ENCODE measurements around the gene TIE1.

TIE1 gene

GRCh38 chr1:43273708-43274107 is 27.1 kb upstream of the TIE1 start:
- Histone ChIP-seq H3K36me3 (ENCODE audit: control insufficient read depth in 2 of 2, insufficient read depth in 2 of 2, low read length in 2 of 2) (no peaks in the 10 kb centered on the region), H3K4me1 (ENCODE audit: control insufficient read depth in 2 of 2, insufficient read depth in 2 of 2, low read length in 2 of 2) (peaks cover 16 to 41% of the 10 kb centered on the region in 2 donors), H3K27ac (ENCODE audit: low read depth in 2 of 2, low read length in 2 of 2) (peak overlapping the region in 1 of 2 donors; percentile 58), H3K9me3 (ENCODE audit: control insufficient read depth in 2 of 2, low read length in 2 of 2) (no peaks in the 10 kb centered on the region), H3K27me3 (ENCODE audit: control insufficient read depth in 2 of 2, insufficient read depth in 2 of 2, low read length in 2 of 2) (no peaks in the 10 kb centered on the region), H3K9ac (ENCODE audit: low read depth in 1 of 2, low read length in 2 of 2) (no peak overlapping the region), H3K4me3 (ENCODE audit: low read length in 2 of 2) (no peak overlapping the region)

GRCh38 chr1:43274125-43274803 is 26.5 kb upstream of the TIE1 start:
- no peaks in the 10 kb centered on the region for H3K27me3 ChIP-seq (ENCODE audit: control insufficient read depth in 2 of 2, insufficient read depth in 2 of 2, low read length in 2 of 2)
- peak overlapping the region; percentile 56 to 58 for H3K27ac ChIP-seq (ENCODE audit: low read depth in 2 of 2, low read length in 2 of 2)
- peaks cover 14 to 40% of the 10 kb centered on the region in 2 donors for H3K4me1 ChIP-seq (ENCODE audit: control insufficient read depth in 2 of 2, insufficient read depth in 2 of 2, low read length in 2 of 2)
- H3K9ac ChIP-seq (ENCODE audit: low read depth in 1 of 2, low read length in 2 of 2), result peak overlapping the region in 1 of 2 donors; percentile 17
- no peak overlapping the region for H3K4me3 ChIP-seq (ENCODE audit: low read length in 2 of 2)
- H3K36me3 ChIP-seq (ENCODE audit: control insufficient read depth in 2 of 2, insufficient read depth in 2 of 2, low read length in 2 of 2), result peaks cover under 1 to 1% of the 10 kb centered on the region in 2 donors
- H3K9me3 ChIP-seq (ENCODE audit: control insufficient read depth in 2 of 2, low read length in 2 of 2), result no peaks in the 10 kb centered on the region

GRCh38 chr1:43274804-43275180 is 26.0 kb upstream of the TIE1 start:
- no peak overlapping the region for H3K4me3 ChIP-seq (ENCODE audit: low read length in 2 of 2)
- H3K9ac ChIP-seq (ENCODE audit: low read depth in 1 of 2, low read length in 2 of 2), result no peak overlapping the region
- peak overlapping the region; percentile 56 to 58 for H3K27ac ChIP-seq (ENCODE audit: low read depth in 2 of 2, low read length in 2 of 2)

DNA sequence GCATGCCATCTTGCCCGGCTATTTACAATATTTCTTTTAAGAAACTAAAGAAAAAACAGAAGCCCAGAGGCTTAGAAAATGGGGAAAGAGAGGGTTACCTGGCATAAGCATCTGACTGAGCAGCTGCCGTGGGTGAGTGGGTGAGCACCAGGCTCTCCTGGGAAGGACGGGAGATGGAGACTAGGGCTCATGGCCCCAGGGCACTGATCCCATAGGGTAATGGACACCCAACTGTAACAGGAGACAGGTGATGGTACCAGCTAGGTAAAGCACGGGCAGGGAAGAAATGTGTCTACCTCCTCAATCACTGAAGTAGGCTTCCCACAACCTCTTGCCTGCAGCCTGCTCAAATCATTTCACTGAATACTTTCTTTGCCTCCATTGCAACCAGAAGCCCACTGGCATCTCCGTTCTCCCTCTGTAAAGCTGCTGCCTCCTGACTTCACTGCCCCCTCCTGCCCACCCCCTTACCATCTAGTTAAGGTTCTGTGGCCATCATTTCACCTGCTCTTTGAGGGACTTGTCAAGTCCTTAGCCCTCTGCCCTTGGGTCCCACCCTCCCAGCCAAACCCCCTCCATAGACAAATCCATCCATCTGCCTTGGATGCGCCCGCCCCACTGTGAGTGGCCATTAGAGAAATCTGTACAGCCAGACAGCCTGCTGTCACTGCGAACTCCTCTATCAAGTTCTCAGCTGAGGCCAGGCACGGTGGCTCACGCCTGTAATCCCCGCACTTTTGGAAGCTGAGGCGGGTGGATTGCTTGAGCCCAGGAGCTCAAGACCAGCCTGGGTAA is 24.8 kb upstream of the TIE1 start:
- H3K27me3 ChIP-seq (ENCODE audit: control insufficient read depth in 2 of 2, insufficient read depth in 2 of 2, low read length in 2 of 2), result no peaks in the 10 kb centered on the region
- no peak overlapping the region for H3K27ac ChIP-seq (ENCODE audit: low read depth in 2 of 2, low read length in 2 of 2)
- peaks cover 6 to 10% of the 10 kb centered on the region in 2 donors for H3K36me3 ChIP-seq (ENCODE audit: control insufficient read depth in 2 of 2, insufficient read depth in 2 of 2, low read length in 2 of 2)
- no peak overlapping the region for H3K9ac ChIP-seq (ENCODE audit: low read depth in 1 of 2, low read length in 2 of 2)
- no peaks in the 10 kb centered on the region for H3K9me3 ChIP-seq (ENCODE audit: control insufficient read depth in 2 of 2, low read length in 2 of 2)
- H3K4me3 ChIP-seq (ENCODE audit: low read length in 2 of 2), result no peak overlapping the region
- peaks cover 8 to 25% of the 10 kb centered on the region in 2 donors for H3K4me1 ChIP-seq (ENCODE audit: control insufficient read depth in 2 of 2, insufficient read depth in 2 of 2, low read length in 2 of 2)

More at GRCh38 chr1:43274804-43275180, 26.0 kb upstream of the TIE1 start:
- H3K9me3 ChIP-seq (ENCODE audit: control insufficient read depth in 2 of 2, low read length in 2 of 2), result no peaks in the 10 kb centered on the region
- H3K4me1 ChIP-seq (ENCODE audit: control insufficient read depth in 2 of 2, insufficient read depth in 2 of 2, low read length in 2 of 2), result peaks cover 11 to 35% of the 10 kb centered on the region in 2 donors
- no peaks in the 10 kb centered on the region for H3K27me3 ChIP-seq (ENCODE audit: control insufficient read depth in 2 of 2, insufficient read depth in 2 of 2, low read length in 2 of 2)
- peaks cover 3 to 5% of the 10 kb centered on the region in 2 donors for H3K36me3 ChIP-seq (ENCODE audit: control insufficient read depth in 2 of 2, insufficient read depth in 2 of 2, low read length in 2 of 2)

DNA sequence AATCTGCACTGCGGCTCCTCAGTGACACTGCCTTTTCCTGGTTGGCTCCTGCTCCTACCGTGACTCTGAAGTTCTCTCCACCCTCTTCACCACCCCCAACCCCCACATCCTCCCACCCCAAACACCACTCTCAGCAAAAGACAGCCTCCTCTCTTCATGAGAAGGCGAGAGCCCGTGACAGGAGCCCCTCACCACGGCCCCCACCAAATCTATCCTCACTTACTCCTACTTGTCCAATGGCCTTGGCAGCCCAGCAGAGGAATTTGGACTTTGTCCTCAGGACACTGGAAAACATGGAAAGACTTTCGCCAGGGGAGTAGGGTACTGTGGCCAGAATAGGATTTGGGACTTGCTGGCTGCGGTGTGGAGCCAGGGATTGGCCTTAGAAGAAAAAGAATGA is 24.1 kb upstream of the TIE1 start:
- Histone ChIP-seq H3K36me3 (ENCODE audit: control insufficient read depth in 2 of 2, insufficient read depth in 2 of 2, low read length in 2 of 2) (peaks cover 6 to 10% of the 10 kb centered on the region in 2 donors), H3K27ac (ENCODE audit: low read depth in 2 of 2, low read length in 2 of 2) (no peak overlapping the region), H3K9ac (ENCODE audit: low read depth in 1 of 2, low read length in 2 of 2) (no peak overlapping the region), H3K27me3 (ENCODE audit: control insufficient read depth in 2 of 2, insufficient read depth in 2 of 2, low read length in 2 of 2) (no peaks in the 10 kb centered on the region), H3K4me3 (ENCODE audit: low read length in 2 of 2) (no peak overlapping the region), H3K9me3 (ENCODE audit: control insufficient read depth in 2 of 2, low read length in 2 of 2) (no peaks in the 10 kb centered on the region), H3K4me1 (ENCODE audit: control insufficient read depth in 2 of 2, insufficient read depth in 2 of 2, low read length in 2 of 2) (peaks cover 6 to 21% of the 10 kb centered on the region in 2 donors)

DNA sequence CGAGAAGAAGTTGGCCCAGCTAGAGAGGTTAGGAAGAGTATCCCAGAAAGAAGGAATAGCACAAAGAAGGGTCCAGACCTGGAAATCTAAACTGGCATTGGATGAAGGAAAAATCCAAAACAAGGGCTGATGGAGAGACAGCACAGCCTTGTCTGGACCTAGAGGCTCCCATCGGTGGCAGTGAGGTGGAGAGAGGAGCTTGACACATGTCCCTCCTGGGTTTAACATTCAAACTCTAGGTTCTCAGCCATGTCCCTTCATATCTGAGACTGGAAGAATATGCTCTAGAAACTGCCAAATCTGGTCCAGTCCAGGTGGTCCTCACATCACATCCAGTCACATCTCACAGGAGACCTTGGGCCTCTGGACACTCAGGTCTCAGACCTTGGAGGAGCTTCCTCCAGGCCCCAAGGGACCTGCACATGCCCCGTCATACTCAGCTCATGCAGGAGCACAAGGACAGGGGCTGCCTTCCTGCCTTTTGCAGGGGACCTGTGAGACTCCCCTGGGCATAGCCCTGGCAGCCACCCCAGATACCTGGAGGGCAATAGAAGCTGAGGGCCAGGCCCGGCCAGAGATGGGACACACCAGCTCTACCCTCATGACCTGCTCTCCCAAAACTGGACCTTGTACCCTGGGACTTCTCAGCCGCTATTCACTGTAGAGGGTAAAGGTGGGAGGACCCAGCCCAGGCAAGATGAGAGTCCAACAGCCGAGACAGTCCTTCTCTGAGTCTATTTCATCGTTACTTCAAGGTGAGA is 23.5 kb upstream of the TIE1 start:
- Histone ChIP-seq H3K4me1 (ENCODE audit: control insufficient read depth in 2 of 2, insufficient read depth in 2 of 2, low read length in 2 of 2) (peaks cover 6 to 21% of the 10 kb centered on the region in 2 donors), H3K27me3 (ENCODE audit: control insufficient read depth in 2 of 2, insufficient read depth in 2 of 2, low read length in 2 of 2) (no peaks in the 10 kb centered on the region), H3K4me3 (ENCODE audit: low read length in 2 of 2) (no peak overlapping the region), H3K36me3 (ENCODE audit: control insufficient read depth in 2 of 2, insufficient read depth in 2 of 2, low read length in 2 of 2) (peaks cover 8 to 10% of the 10 kb centered on the region in 2 donors), H3K27ac (ENCODE audit: low read depth in 2 of 2, low read length in 2 of 2) (no peak overlapping the region), H3K9me3 (ENCODE audit: control insufficient read depth in 2 of 2, low read length in 2 of 2) (no peaks in the 10 kb centered on the region), H3K9ac (ENCODE audit: low read depth in 1 of 2, low read length in 2 of 2) (no peak overlapping the region)

GRCh38 chr1:43279161-43279560 is 21.6 kb upstream of the TIE1 start:
- Histone ChIP-seq H3K9ac (ENCODE audit: low read depth in 1 of 2, low read length in 2 of 2) (no peak overlapping the region), H3K9me3 (ENCODE audit: control insufficient read depth in 2 of 2, low read length in 2 of 2) (no peaks in the 10 kb centered on the region), H3K4me1 (ENCODE audit: control insufficient read depth in 2 of 2, insufficient read depth in 2 of 2, low read length in 2 of 2) (peaks cover 9 to 25% of the 10 kb centered on the region in 2 donors), H3K36me3 (ENCODE audit: control insufficient read depth in 2 of 2, insufficient read depth in 2 of 2, low read length in 2 of 2) (peaks cover 10 to 12% of the 10 kb centered on the region in 2 donors), H3K4me3 (ENCODE audit: low read length in 2 of 2) (no peak overlapping the region), H3K27ac (ENCODE audit: low read depth in 2 of 2, low read length in 2 of 2) (no peak overlapping the region), H3K27me3 (ENCODE audit: control insufficient read depth in 2 of 2, insufficient read depth in 2 of 2, low read length in 2 of 2) (no peaks in the 10 kb centered on the region)

- no peaks in the 10 kb centered on the region for H3K27me3 ChIP-seq (ENCODE audit: control insufficient read depth in 2 of 2, insufficient read depth in 2 of 2, low read length in 2 of 2)
- H3K9me3 ChIP-seq (ENCODE audit: control insufficient read depth in 2 of 2, low read length in 2 of 2), result no peaks in the 10 kb centered on the region
- peaks cover 5 to 25% of the 10 kb centered on the region in 2 donors for H3K4me1 ChIP-seq (ENCODE audit: control insufficient read depth in 2 of 2, insufficient read depth in 2 of 2, low read length in 2 of 2)
- H3K4me3 ChIP-seq (ENCODE audit: low read length in 2 of 2), result no peak overlapping the region
- H3K9ac ChIP-seq (ENCODE audit: low read depth in 1 of 2, low read length in 2 of 2), result no peak overlapping the region
- H3K27ac ChIP-seq (ENCODE audit: low read depth in 2 of 2, low read length in 2 of 2), result no peak overlapping the region
- peaks cover 10 to 12% of the 10 kb centered on the region in 2 donors for H3K36me3 ChIP-seq (ENCODE audit: control insufficient read depth in 2 of 2, insufficient read depth in 2 of 2, low read length in 2 of 2)
Observed at GRCh38 chr1:43279666-43280065, 21.1 kb upstream of the TIE1 start.

GRCh38 chr1:43280692-43281091 is 20.1 kb upstream of the TIE1 start:
- no peaks in the 10 kb centered on the region for H3K9me3 ChIP-seq (ENCODE audit: control insufficient read depth in 2 of 2, low read length in 2 of 2)
- no peaks in the 10 kb centered on the region for H3K27me3 ChIP-seq (ENCODE audit: control insufficient read depth in 2 of 2, insufficient read depth in 2 of 2, low read length in 2 of 2)
- H3K9ac ChIP-seq (ENCODE audit: low read depth in 1 of 2, low read length in 2 of 2), result no peak overlapping the region
- no peak overlapping the region for H3K4me3 ChIP-seq (ENCODE audit: low read length in 2 of 2)
- no peak overlapping the region for H3K27ac ChIP-seq (ENCODE audit: low read depth in 2 of 2, low read length in 2 of 2)
- H3K4me1 ChIP-seq (ENCODE audit: control insufficient read depth in 2 of 2, insufficient read depth in 2 of 2, low read length in 2 of 2), result peaks cover 5 to 21% of the 10 kb centered on the region in 2 donors
- peaks cover 10 to 12% of the 10 kb centered on the region in 2 donors for H3K36me3 ChIP-seq (ENCODE audit: control insufficient read depth in 2 of 2, insufficient read depth in 2 of 2, low read length in 2 of 2)

All from mucosa of rectum (tissue), 2 donors.